T-helper 2 cell treated with Interferon-gamma antibody and Interleukin-4, amounts not matched to agents 5 μg/mL and 100 μg/mL, for 36 hours (primary cell): ENCODE results near the gene C12orf75.
"Not testable (repeated sequence)": the region's sequence is repeated elsewhere in the genome, so short reads cannot be mapped to it uniquely, and the experiment has no call there.

ENCODE experiments used
- DNase-seq: peaks from one replicate; pipeline ENCODE4 v3.0.0; 2021; ENCODE audit warnings: low spot score
- H3K27ac Mint-ChIP-seq: one replicate; pipeline ENCODE4 v1.8.0; 2021; ENCODE audit warnings: mild to moderate bottlenecking, mixed read lengths
- H3K27me3 Mint-ChIP-seq: one replicate; pipeline ENCODE4 v1.8.0; 2021; ENCODE audit warnings: low read depth, mixed read lengths
- H3K36me3 Mint-ChIP-seq: one replicate; pipeline ENCODE4 v1.8.0; 2021; ENCODE audit warnings: low read depth, mixed read lengths
- H3K4me1 Mint-ChIP-seq: one replicate; pipeline ENCODE4 v1.8.0; 2021; ENCODE audit warnings: low read depth, mixed read lengths
- H3K4me3 Mint-ChIP-seq: one replicate; pipeline ENCODE4 v1.8.0; 2022; ENCODE audit warnings: mild to moderate bottlenecking, moderate library complexity, mixed read lengths
- H3K9me3 Mint-ChIP-seq: one replicate; pipeline ENCODE4 v1.8.0; 2021; ENCODE audit warnings: mixed read lengths

C12orf75 gene

DNA sequence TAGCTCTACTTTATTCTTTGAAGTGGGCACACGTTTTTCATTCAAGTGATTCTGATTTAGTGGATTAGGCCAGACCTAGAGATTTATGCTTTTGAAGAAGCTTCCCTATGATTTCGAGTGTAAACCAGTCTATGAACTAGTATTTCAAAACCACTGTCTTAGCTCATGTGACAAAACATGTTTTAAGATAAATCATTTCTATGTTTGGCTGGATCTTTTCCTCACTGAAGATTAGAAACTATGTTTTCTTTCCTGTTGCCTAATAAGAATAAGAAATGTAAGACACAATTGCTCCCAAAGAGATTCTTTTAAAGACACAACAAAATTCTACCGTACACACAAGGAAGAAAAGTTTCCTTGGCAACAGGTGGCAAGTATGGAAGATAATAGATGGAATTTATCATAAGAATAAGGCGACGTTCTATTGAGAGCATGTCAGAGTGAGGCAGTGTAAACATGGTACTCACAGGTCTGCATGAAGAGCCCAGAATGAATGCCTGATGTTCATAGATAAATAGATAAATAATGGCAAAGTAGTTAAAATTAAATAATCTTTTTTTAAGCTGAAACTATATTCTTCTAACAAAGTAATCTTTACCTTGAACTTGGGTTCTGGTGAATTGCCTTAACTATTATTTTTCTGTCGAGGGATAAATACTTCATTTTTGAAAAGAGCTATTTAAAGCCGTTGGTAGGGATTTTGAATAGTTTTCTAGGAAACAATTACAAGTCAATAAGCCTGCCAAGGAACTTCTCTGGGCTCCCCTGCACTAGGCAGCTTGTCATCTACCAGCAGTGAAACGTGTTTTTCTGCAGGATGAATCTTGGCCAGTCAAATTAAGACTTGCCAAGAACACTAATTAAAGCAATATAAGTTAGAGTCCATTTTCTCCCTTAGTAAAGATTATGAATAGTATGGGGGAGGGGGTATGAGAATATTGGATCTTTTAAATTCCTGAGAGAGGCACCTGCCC is 34.1 kb upstream of the C12orf75 start:
- DNase-seq, result no peak
- Mint-ChIP-seq H3K27ac (no peak overlapping the region), H3K4me1 (peaks cover 2% of the 10 kb centered on the region), H3K9me3 (peaks cover 28% of the 10 kb centered on the region), H3K36me3 (peaks cover 34% of the 10 kb centered on the region), H3K27me3 (no peaks in the 10 kb centered on the region), H3K4me3 (no peak overlapping the region)

DNA sequence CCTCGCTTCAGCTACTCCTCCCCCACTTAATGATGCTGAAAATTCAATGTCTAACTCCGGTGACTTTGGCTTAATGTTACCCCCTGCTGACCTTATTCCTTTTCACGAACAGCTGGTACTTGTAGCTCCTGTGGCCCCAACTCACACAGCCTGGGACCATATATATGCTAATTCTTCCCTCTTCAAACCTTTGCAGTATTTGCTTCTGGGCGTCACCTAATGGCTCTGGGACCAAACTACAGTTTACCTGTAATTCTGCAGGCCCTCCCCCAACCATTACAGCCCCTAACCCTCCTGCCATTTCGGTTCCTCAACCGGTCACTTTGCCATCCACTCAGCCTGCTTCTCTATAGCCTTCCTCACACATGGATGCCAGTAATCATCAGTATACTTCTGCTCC is 29.6 kb upstream of the C12orf75 start:
- H3K4me1 Mint-ChIP-seq, result no peaks in the 10 kb centered on the region
- H3K27me3 Mint-ChIP-seq, result no peaks in the 10 kb centered on the region
- peaks cover 47% of the 10 kb centered on the region for H3K9me3 Mint-ChIP-seq
- H3K4me3 Mint-ChIP-seq, result no peak overlapping the region
- DNase-seq, result no peak
- no peak overlapping the region for H3K27ac Mint-ChIP-seq
- peaks cover 71% of the 10 kb centered on the region for H3K36me3 Mint-ChIP-seq

DNA sequence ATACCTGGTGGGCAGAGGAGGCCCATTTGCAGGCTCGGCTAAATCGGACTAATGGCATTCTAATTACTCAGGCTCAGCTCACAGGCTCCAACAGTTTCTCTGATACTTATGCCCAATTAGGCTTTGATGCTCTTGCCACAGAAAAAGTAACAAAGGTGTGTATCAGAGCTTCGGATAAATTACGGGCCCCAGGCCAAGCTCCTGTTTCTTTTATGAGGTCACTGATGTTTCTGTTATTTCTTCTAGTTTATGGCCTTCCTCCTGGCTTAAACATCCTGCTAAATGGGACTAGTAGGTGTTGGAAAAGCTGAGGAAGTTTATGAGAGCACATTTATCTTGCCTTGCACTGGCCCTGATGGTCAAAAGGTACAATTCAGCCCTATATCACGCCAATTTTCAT is 28.8 kb upstream of the C12orf75 start:
- Mint-ChIP-seq H3K9me3 (peaks cover 47% of the 10 kb centered on the region), H3K27me3 (no peaks in the 10 kb centered on the region), H3K36me3 (peaks cover 72% of the 10 kb centered on the region), H3K4me1 (no peaks in the 10 kb centered on the region), H3K4me3 (no peak overlapping the region), H3K27ac (no peak overlapping the region)
- DNase-seq, result no peak

DNA sequence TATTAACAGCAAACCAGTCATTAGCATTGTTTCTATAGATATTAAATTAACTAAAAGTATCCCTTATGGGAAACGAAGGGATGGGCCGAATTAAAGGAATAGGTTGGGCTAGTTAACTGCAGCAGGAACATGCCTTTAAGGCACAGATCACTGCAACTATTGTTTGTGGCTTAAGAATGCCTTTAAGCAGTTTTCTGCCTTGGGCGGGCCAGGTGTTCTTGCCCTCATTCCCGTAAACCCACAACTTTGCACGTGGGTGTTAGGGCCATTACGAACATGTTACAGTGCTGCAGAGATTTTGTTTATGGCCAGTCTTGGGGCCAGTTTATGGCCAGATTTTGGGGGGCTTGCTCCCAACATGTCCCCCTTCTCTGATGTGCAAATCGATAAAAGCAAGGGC is 27.5 kb upstream of the C12orf75 start:
- H3K27ac Mint-ChIP-seq, H3K4me3 Mint-ChIP-seq, DNase-seq, H3K4me1 Mint-ChIP-seq, H3K27me3 Mint-ChIP-seq: not testable (repeated sequence)
- Mint-ChIP-seq H3K9me3 (peaks cover 43% of the 10 kb centered on the region), H3K36me3 (peaks cover 77% of the 10 kb centered on the region)

DNA sequence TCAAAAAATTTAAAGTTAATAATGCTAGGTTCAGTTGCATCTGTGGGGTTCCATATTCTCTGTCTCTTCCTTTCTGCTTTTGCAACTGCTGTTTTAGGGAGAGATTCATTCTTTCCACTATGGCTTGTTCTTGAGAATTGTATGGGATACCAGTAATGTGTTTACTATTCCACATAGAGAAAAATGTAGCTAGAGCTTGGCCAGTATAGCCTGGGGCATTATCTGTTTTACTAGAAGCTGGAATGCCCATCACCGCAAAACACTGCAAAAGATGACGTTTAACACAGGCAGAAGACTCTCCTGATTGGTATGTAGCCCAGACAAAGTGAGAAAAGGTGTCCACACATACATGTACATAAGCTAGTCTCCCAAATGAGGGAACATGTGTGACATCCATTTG is 25.9 kb upstream of the C12orf75 start:
- H3K4me3 Mint-ChIP-seq, H3K27me3 Mint-ChIP-seq, H3K27ac Mint-ChIP-seq, H3K4me1 Mint-ChIP-seq, DNase-seq: not testable (repeated sequence)
- H3K9me3 Mint-ChIP-seq, result peaks cover 42% of the 10 kb centered on the region
- peaks cover 83% of the 10 kb centered on the region for H3K36me3 Mint-ChIP-seq

DNA sequence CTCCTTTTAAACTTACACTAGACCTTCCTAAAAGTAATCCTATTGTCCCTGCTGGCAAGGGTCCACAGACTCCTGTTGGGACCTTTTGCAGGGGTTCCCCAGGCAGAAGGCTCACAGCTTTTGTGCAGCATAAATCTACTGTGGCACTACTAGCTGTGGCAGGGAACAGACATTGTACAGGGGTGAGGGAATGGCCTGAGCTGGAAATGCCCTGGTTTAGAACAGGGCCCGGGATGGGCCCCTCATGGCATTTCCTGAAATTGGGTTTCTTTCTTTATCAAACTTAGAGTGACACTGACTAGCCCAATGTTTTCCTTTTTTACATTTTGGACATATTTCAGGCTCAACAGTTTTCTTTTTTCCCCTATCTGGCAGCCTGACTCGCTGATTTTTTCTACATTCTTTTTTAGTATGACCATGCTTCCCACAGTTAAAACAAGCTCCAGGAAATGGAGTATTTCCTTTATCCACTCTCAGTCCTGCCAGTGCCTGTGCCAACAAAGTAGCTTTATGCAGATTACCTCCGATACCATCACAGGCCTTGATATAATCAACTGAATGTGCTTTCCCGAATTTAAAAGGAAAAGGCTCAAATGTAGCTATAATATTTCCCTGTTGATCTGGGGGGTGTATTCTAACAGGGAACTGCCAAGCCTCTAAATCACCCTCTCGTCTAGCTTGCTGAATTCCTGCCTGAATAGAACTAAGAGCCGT is 22.7 kb upstream of the C12orf75 start:
- peaks cover 22% of the 10 kb centered on the region for H3K9me3 Mint-ChIP-seq
- not testable (repeated sequence) for H3K4me3 Mint-ChIP-seq, H3K27me3 Mint-ChIP-seq, H3K4me1 Mint-ChIP-seq, H3K27ac Mint-ChIP-seq, DNase-seq
- H3K36me3 Mint-ChIP-seq, result peaks cover 77% of the 10 kb centered on the region

DNA sequence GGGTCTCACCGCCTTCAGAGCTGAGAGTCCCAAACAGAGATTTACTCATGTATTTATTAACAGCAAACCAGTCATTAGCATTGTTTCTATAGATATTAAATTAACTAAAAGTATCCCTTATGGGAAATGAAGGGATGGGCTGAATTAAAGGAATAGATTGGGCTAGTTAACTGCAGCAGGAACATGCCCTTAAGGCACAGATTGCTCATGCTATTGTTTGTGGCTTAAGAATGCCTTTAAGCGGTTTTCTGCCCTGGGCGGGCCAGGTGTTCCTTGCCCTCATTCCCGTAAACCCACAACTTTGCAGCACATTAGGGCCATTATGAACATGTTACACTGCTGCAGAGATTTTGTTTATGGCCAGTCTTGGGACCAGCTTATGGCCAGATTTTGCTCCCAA is 21.7 kb upstream of the C12orf75 start:
- not testable (repeated sequence) for H3K27me3 Mint-ChIP-seq, H3K4me1 Mint-ChIP-seq, H3K27ac Mint-ChIP-seq, DNase-seq, H3K4me3 Mint-ChIP-seq
- peaks cover 75% of the 10 kb centered on the region for H3K36me3 Mint-ChIP-seq
- peaks cover 20% of the 10 kb centered on the region for H3K9me3 Mint-ChIP-seq

DNA sequence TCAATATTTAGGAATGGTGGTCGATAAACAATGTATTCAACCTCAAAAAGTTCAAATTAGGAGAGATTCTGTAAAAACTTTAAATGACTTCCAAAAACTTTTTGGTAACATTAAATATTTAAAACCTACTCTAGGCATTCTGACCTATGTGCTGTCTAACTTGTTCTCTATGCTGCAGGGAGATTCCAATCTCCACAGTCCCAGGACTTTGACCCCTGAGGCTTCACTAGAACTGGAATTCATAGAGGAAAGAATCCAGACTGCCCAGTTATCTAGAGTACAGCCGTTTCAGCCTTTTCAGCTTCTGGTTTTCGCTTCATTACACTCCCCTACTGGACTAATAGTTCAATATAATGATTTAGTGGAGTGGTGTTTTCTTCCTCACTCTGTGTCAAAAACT is 21.1 kb upstream of the C12orf75 start:
- H3K4me3 Mint-ChIP-seq, DNase-seq, H3K27me3 Mint-ChIP-seq, H3K4me1 Mint-ChIP-seq, H3K27ac Mint-ChIP-seq: not testable (repeated sequence)
- peaks cover 20% of the 10 kb centered on the region for H3K9me3 Mint-ChIP-seq
- peaks cover 75% of the 10 kb centered on the region for H3K36me3 Mint-ChIP-seq

DNA sequence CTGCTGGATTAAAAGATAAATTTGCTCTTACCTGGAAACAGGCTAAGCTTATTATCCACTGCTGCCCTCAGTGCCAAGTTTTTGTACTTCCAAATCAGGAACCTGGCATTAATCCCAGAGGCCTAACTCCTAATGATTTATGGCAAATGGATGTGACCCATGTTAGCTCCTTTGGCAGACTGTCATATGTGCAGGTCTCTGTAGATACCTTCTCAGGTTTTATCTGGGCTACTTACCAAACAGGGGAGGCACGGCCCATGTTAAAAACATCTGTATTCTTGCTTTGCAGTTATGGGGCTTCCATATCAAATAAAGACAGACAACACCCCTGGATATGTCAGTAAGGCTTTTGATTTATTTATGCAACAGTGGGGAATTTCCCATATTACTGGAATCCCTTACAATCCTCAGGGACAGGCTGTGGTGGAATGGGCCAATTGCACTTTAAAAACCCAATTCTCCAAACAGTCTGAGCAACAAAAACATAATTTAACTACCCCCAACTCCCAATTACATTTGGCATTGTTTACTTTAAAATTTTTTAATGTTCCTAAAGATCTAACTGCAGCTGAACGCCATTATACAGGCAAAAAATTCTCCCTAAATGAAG is 19.9 kb upstream of the C12orf75 start:
- H3K4me3 Mint-ChIP-seq, DNase-seq, H3K27me3 Mint-ChIP-seq, H3K27ac Mint-ChIP-seq: not testable (repeated sequence)
- peaks cover 11% of the 10 kb centered on the region for H3K4me1 Mint-ChIP-seq
- H3K36me3 Mint-ChIP-seq, result peaks cover 78% of the 10 kb centered on the region
- H3K9me3 Mint-ChIP-seq, result peaks cover 29% of the 10 kb centered on the region

DNA sequence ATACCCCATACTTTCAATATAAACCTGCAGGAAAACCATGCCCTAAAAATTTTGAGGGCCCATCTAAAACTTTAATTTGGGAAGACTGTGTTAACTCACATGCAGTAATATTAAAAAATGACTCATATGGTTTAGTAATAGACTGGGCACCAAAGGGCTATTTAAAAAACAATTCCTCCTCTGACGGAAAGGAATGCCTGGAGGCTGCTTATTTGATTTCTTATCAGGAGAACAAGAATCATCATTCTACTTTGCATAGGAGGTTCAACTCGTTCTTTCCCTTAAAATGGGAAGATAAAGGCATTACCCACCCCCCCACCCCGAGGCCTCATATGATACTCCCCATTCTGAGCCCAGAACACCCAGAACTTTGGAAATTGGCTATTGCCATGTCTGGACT is 18.6 kb upstream of the C12orf75 start:
- Mint-ChIP-seq H3K36me3 (peaks cover 80% of the 10 kb centered on the region), H3K9me3 (peaks cover 32% of the 10 kb centered on the region), H3K4me1 (peaks cover 20% of the 10 kb centered on the region)
- H3K27ac Mint-ChIP-seq, H3K4me3 Mint-ChIP-seq, H3K27me3 Mint-ChIP-seq, DNase-seq: not testable (repeated sequence)

DNA sequence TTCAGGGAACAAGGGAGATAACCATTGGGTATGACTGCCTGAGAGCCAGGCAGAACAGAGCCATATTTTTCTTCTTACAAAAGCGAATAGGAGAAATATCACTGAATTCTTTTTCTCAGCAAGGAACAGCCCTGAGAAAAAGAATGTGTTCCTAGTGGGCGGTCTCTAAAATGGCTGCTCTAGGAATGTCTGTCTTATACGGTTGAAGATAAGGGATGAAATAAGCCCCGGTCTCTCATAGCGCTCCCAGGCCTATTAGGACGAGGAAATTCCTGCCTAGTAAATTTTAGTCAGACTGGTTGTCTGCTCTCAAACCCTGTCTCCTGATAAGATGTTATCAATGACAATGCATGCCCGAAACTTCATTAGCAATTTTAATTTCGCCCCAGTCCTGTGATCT is 16.7 kb upstream of the C12orf75 start:
- Mint-ChIP-seq H3K9me3 (peaks cover 27% of the 10 kb centered on the region), H3K36me3 (peaks cover 73% of the 10 kb centered on the region), H3K4me1 (peaks cover 25% of the 10 kb centered on the region)
- H3K4me3 Mint-ChIP-seq, H3K27ac Mint-ChIP-seq, H3K27me3 Mint-ChIP-seq, DNase-seq: not testable (repeated sequence)

DNA sequence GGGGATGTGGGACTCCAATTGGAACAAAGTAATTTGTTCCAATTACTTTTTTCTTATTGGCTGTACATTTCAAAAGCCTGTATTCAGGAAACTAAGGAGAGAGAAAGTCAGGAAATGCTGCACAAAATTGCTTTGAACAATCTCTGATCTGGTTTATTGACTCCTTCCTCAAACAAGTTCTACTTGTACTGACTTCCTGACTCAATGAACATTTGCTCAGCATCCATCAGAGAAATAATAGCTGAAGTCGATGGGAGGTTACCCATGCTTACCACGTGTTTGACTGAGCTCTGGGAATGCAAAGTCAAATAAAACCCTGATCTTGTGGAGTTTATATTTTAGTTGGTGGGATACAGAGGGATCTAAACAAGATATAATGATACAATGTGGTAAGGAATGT is 15.4 kb upstream of the C12orf75 start:
- no peak overlapping the region for H3K4me3 Mint-ChIP-seq

DNA sequence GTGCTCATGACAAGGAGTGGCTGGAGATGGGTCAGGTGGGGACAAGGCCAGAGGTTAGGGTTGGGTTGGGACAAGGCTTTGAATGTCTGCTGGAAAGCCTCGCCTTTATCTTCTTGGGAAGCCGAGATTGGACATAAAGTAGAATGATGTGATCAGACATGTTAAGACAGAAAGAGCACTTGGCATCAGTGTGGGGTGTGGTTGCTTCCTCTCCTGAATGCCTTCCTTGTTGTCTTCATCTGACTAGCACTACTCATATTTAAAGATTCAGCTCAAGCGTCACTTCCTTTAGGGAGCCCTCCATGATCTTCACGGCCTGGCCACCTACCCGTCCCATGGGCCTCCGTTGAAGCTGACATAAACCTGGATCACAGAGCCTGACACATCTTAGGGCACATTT is 14.8 kb upstream of the C12orf75 start:
- DNase-seq, result no peak
- H3K27ac Mint-ChIP-seq, result peak overlapping the region; percentile 41
- no peaks in the 10 kb centered on the region for H3K27me3 Mint-ChIP-seq
- no peak overlapping the region for H3K4me3 Mint-ChIP-seq
- H3K36me3 Mint-ChIP-seq, result peaks cover 56% of the 10 kb centered on the region
- peaks cover 24% of the 10 kb centered on the region for H3K9me3 Mint-ChIP-seq
- H3K4me1 Mint-ChIP-seq, result peaks cover 38% of the 10 kb centered on the region

More for the DNA sequence above, 15.4 kb upstream of the C12orf75 start:
- Mint-ChIP-seq H3K27me3 (no peaks in the 10 kb centered on the region), H3K9me3 (peaks cover 24% of the 10 kb centered on the region), H3K27ac (no peak overlapping the region), H3K36me3 (peaks cover 60% of the 10 kb centered on the region), H3K4me1 (peaks cover 34% of the 10 kb centered on the region)
- DNase-seq, result no peak
